22Rv1 (cell line): ENCODE results near the gene MAB21L1.

Experiments
- ZFX ChIP-seq: fragments of 450-650 bp; IDR thresholded peaks from 2 replicates; pipeline ENCODE4 v1.6.1; 2017; ENCODE audit warnings: antibody characterized with exemption, borderline replicate concordance
- TF ChIP-seq, protein P1 (sequence below): fragments of 450-650 bp; IDR thresholded peaks from 2 replicates; pipeline ENCODE4 v1.5.1; 2017; ENCODE audit warnings: mild to moderate bottlenecking

DNA sequence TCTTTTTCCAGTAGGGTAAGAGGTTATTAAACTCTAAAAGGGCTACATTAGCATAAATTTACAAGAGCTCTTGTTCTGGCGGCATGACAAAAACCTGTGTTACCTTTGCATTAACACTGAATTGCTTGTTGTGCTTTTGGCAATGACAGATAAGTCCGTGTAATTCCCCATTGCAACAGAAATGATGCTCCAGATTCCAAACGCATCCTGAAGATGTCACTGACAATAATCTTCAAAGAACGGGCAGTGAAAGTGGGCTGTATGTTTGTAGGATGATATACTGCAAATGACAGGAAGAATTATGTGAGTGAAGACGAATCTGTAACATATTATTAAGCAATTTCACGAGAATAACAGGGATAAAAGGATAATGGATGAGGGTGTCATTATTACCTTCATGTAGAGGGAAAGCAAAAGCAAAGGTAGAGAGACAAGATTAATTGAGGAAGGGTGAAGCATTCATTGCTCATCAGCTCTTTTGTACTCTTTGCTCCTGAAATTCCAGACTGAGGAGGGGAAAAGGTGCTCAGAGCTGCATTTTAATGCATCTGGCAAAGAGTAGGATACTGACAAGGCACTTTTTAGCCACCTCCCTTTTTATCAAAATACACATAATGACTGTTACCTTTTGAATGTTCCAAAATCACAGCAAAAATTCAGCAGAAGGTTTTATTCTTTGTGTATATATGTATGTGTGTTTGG is 38.5 kb upstream of the MAB21L1 start:
- TF ChIP-seq, protein P1, sequence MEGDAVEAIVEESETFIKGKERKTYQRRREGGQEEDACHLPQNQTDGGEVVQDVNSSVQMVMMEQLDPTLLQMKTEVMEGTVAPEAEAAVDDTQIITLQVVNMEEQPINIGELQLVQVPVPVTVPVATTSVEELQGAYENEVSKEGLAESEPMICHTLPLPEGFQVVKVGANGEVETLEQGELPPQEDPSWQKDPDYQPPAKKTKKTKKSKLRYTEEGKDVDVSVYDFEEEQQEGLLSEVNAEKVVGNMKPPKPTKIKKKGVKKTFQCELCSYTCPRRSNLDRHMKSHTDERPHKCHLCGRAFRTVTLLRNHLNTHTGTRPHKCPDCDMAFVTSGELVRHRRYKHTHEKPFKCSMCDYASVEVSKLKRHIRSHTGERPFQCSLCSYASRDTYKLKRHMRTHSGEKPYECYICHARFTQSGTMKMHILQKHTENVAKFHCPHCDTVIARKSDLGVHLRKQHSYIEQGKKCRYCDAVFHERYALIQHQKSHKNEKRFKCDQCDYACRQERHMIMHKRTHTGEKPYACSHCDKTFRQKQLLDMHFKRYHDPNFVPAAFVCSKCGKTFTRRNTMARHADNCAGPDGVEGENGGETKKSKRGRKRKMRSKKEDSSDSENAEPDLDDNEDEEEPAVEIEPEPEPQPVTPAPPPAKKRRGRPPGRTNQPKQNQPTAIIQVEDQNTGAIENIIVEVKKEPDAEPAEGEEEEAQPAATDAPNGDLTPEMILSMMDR = no peak
- TF ChIP-seq ZFX = no peak
